Activated T-helper 2 cell treated with anti-CD3 and anti-CD28 coated beads, Interferon-gamma antibody, Interleukin-2, Interleukin-4, amounts not matched to agents 10 μg/mL and 5 μg/mL and 100 μg/mL, durations not matched to agents 14 hours and 24 hours and 36 hours (primary cell): Measurements from ENCODE around the gene PCBD1. TPM values are rescaled to one million over a fixed set of nuclear protein-coding genes. Genes with fewer than 3 reads are reported as not detected.
"Not testable (repeated sequence)": the region's sequence is repeated elsewhere in the genome, so short reads cannot be mapped to it uniquely, and the experiment has no call there.

ENCODE experiments used
- DNase-seq: peaks from one replicate; pipeline ENCODE4 v3.0.0; 2021; ENCODE audit warnings: low spot score
- H3K27ac Mint-ChIP-seq: one replicate; pipeline ENCODE4 v1.8.0; 2021; ENCODE audit warnings: mixed read lengths
- H3K27me3 Mint-ChIP-seq: one replicate; pipeline ENCODE4 v1.8.0; 2021; ENCODE audit warnings: low read depth, mixed read lengths
- H3K36me3 Mint-ChIP-seq: one replicate; pipeline ENCODE4 v1.8.0; 2021; ENCODE audit warnings: low read depth, mixed read lengths
- H3K4me1 Mint-ChIP-seq: one replicate; pipeline ENCODE4 v1.8.0; 2021; ENCODE audit warnings: low read depth, mixed read lengths
- H3K4me3 Mint-ChIP-seq: one replicate; pipeline ENCODE4 v1.8.0; 2021; ENCODE audit warnings: low read depth, mild to moderate bottlenecking, moderate library complexity, mixed read lengths
- H3K9me3 Mint-ChIP-seq: one replicate; pipeline ENCODE4 v1.8.0; 2021; ENCODE audit warnings: mixed read lengths
- intact Hi-C: fragments of 100-400 bp; cut with micrococcal nuclease; formaldehyde crosslinking; loops from one replicate; pipeline ENCODE4 v1.15.1; 2023
- total RNA-seq: library from RNA; stranded (reverse); gene quantifications from 2 replicates; pipeline ENCODE4 v1.2.3, GENCODE V29; 2022

Gene PCBD1
- total RNA-seq, 1 donor from 2014 or later = 73.8 TPM

DNA sequence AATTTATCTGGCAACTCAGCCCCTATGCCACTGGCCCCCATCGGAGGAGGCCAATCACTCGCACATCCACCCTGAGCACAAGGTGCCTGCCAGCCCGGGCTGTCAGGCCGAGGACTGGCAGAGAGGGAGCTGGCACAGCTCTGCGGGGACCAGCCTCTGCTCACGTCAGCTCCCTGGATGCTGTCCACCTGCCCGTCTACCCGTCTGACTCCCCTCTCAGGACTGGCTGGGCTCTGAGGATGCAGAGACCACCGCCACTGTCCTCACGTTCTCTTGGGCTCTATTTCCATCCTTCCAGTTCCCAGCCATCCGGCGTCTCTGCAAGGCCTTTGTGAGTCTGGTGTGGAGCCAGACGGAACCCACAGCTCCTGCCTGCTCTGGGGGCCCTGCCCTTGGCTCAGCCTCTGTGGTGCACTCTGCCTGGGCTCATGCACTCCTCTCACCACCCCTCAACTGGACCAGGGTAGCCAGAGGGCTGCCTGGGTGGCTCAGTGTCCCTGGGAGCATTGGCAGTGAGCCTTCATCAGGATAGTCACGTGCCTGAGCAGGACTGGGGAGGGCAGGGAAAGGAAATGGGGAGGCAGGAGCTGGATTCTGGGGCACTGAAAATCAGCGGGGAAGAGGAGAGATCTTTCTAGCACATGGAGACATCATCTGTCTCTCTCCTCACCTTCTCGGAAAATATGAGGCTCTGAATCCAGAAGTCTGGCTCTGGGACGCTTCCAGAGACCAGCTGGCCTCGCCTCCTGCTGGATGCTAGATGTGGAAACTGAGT is 38.0 kb upstream of the PCBD1 start:
- Mint-ChIP-seq H3K27me3 (peaks cover 5% of the 10 kb centered on the region), H3K36me3 (no peaks in the 10 kb centered on the region), H3K4me3 (no peak overlapping the region), H3K27ac (no peak overlapping the region), H3K4me1 (peaks cover 3% of the 10 kb centered on the region), H3K9me3 (no peaks in the 10 kb centered on the region)
- intact Hi-C loops = no loop called here
- no peak for DNase-seq

GRCh38 chr10:70925377-70926225 is 37.2 kb upstream of the PCBD1 start:
- Mint-ChIP-seq H3K27me3 (peaks cover 5% of the 10 kb centered on the region), H3K27ac (no peak overlapping the region), H3K9me3 (no peaks in the 10 kb centered on the region), H3K4me3 (no peak overlapping the region), H3K4me1 (peaks cover 3% of the 10 kb centered on the region), H3K36me3 (no peaks in the 10 kb centered on the region)
- intact Hi-C loops = loop anchor here (1.0 kb wide), 1 partner anchor 284 kb away; no protein-coding TSS in a partner anchor
- DNase-seq = peak; percentile 32

- no peak overlapping the region for H3K4me3 Mint-ChIP-seq
- peaks cover 5% of the 10 kb centered on the region for H3K27me3 Mint-ChIP-seq
- peaks cover 3% of the 10 kb centered on the region for H3K4me1 Mint-ChIP-seq
- intact Hi-C loops = no loop called here
- no peak for DNase-seq
- no peaks in the 10 kb centered on the region for H3K9me3 Mint-ChIP-seq
- H3K36me3 Mint-ChIP-seq = no peaks in the 10 kb centered on the region
- no peak overlapping the region for H3K27ac Mint-ChIP-seq
Observed at GRCh38 chr10:70923696-70924095, 35.3 kb upstream of the PCBD1 start.

DNA sequence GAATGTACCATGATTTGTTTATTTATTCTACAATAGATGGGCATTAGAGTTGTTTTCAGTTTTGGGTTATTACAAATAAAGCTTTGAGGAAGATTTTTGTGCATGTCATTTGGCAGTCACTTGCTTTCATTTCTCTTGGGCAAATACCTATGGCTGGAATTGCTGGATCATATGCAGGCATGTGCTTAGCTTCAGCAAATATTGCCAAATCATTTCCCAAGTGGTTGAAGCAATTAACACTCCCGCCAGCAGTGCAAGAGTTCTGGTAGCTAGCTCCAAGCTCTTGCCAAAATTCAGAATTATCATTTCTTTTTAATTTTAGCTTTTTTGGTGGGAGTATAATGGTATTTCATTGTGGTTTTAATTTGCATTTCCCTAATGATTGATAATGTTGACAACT is 32.9 kb upstream of the PCBD1 start:
- Mint-ChIP-seq H3K4me3 (no peak overlapping the region), H3K9me3 (no peaks in the 10 kb centered on the region), H3K27ac (no peak overlapping the region), H3K27me3 (peaks cover 5% of the 10 kb centered on the region), H3K4me1 (peaks cover 3% of the 10 kb centered on the region), H3K36me3 (no peaks in the 10 kb centered on the region)
- no peak for DNase-seq
- intact Hi-C loops = no loop called here

DNA sequence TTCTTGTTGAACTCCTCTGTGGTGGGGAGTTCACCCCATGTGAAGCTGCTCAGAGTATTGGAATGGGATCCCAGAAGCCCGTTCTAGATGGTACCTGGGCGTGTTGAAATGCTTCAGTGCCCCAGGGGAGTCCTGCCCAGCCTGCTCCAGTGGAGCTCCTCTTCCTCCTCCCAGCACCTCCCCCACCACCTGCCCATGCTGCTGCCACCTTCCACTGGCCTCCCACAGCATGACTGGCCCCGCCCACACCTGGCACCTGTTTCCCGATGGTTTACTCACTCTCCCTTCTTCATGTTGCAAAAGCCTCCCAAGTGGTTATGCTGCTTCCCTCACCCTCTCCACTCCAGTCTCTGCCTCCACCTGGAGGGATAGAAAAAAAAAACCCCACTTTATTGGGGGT is 32.2 kb upstream of the PCBD1 start:
- no peak for DNase-seq
- Mint-ChIP-seq H3K27ac (no peak overlapping the region), H3K27me3 (peaks cover 5% of the 10 kb centered on the region), H3K36me3 (no peaks in the 10 kb centered on the region), H3K4me3 (no peak overlapping the region), H3K4me1 (peaks cover 3% of the 10 kb centered on the region), H3K9me3 (no peaks in the 10 kb centered on the region)
- intact Hi-C loops = no loop called here

DNA sequence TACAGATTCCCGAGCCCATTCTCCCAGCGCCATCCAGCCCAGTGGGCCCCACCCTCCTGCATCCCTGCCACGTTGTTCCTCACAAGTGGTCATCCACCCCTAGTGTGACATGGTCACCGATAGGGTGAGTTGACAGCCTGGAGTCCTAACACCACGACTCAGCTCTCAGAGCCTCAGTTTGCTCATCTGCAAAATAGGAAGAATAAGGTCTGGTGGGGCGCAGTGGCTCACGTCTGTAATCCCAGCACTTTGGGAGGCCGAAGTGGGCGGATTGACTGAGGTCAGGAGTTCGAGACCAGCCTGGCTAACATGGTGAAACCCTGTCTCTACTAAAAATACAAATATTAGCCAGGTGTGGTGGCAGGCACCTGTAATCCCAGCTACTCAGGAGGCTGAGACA is 31.5 kb upstream of the PCBD1 start:
- H3K4me1 Mint-ChIP-seq, H3K27ac Mint-ChIP-seq, H3K36me3 Mint-ChIP-seq, H3K9me3 Mint-ChIP-seq, H3K27me3 Mint-ChIP-seq, DNase-seq, intact Hi-C loops, H3K4me3 Mint-ChIP-seq: not testable (repeated sequence)

DNA sequence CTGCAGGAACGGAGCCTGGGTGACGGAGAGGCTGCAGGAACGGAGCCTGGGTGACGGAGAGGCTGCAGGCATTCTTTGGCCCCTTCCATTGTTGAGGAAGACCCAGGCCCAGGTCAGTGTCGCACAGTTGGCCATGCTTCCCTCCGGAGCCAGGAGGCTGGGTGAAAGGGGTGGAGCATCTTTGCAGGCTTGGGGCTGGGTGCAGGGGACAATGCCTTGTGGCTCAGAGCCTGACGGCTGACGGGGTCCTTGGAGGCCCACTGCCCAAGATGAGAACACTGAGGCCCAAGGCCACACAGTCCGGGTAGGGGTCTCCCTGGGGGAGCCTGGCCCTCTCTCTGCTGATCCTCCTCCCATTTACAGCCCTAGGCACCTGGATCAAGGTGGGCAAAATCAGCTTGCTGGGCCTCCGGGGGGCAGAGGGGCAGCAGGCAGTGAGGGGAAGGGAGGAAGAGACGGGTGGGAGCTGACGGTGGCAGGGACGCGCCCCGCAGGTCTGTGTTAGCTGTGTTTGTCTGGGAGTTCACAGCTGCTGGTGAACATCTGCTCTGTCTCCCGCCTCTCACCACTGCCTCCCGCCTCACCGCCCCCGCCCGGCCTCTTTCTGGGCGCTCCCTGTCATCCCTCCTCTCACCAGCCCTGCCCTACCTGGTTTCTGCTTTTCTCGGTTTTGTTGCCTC is 30.6 kb upstream of the PCBD1 start:
- Mint-ChIP-seq H3K36me3 (no peaks in the 10 kb centered on the region), H3K27me3 (peaks cover 3% of the 10 kb centered on the region), H3K4me1 (no peaks in the 10 kb centered on the region), H3K9me3 (no peaks in the 10 kb centered on the region), H3K27ac (no peak overlapping the region), H3K4me3 (no peak overlapping the region)
- intact Hi-C loops = no loop called here
- DNase-seq = no peak

GRCh38 chr10:70917635-70918034 is 29.3 kb upstream of the PCBD1 start:
- DNase-seq = no peak
- no peak overlapping the region for H3K27ac Mint-ChIP-seq
- no peaks in the 10 kb centered on the region for H3K9me3 Mint-ChIP-seq
- H3K27me3 Mint-ChIP-seq = no peaks in the 10 kb centered on the region
- no peak overlapping the region for H3K4me3 Mint-ChIP-seq
- intact Hi-C loops = no loop called here
- H3K4me1 Mint-ChIP-seq = no peaks in the 10 kb centered on the region
- no peaks in the 10 kb centered on the region for H3K36me3 Mint-ChIP-seq

GRCh38 chr10:70917226-70917625 is 28.9 kb upstream of the PCBD1 start:
- intact Hi-C loops = no loop called here
- Mint-ChIP-seq H3K27ac (no peak overlapping the region), H3K4me3 (no peak overlapping the region), H3K27me3 (no peaks in the 10 kb centered on the region), H3K36me3 (no peaks in the 10 kb centered on the region), H3K4me1 (no peaks in the 10 kb centered on the region), H3K9me3 (no peaks in the 10 kb centered on the region)
- no peak for DNase-seq

GRCh38 chr10:70916241-70916640 is 27.9 kb upstream of the PCBD1 start:
- H3K4me3 Mint-ChIP-seq = no peak overlapping the region
- intact Hi-C loops = no loop called here

GRCh38 chr10:70915806-70916205 is 27.4 kb upstream of the PCBD1 start:
- Mint-ChIP-seq H3K36me3 (no peaks in the 10 kb centered on the region), H3K27me3 (no peaks in the 10 kb centered on the region), H3K4me1 (no peaks in the 10 kb centered on the region), H3K4me3 (no peak overlapping the region), H3K9me3 (no peaks in the 10 kb centered on the region), H3K27ac (no peak overlapping the region)
- intact Hi-C loops = no loop called here
- DNase-seq = no peak

More at GRCh38 chr10:70916241-70916640, 27.9 kb upstream of the PCBD1 start:
- Mint-ChIP-seq H3K4me1 (no peaks in the 10 kb centered on the region), H3K9me3 (no peaks in the 10 kb centered on the region), H3K27ac (no peak overlapping the region), H3K27me3 (no peaks in the 10 kb centered on the region), H3K36me3 (no peaks in the 10 kb centered on the region)
- no peak for DNase-seq

- Mint-ChIP-seq H3K36me3 (no peaks in the 10 kb centered on the region), H3K9me3 (no peaks in the 10 kb centered on the region), H3K4me3 (no peak overlapping the region), H3K4me1 (no peaks in the 10 kb centered on the region), H3K27ac (no peak overlapping the region), H3K27me3 (no peaks in the 10 kb centered on the region)
- intact Hi-C loops = no loop called here
- no peak for DNase-seq
Observed at GRCh38 chr10:70915206-70915605, 26.8 kb upstream of the PCBD1 start.
